Neural cell (in vitro differentiated cells): ENCODE measurements around the gene COL18A1. TPM values are rescaled to one million over a fixed set of nuclear protein-coding genes. Genes with fewer than 3 reads are reported as not detected.

Source experiments
- H2AFZ ChIP-seq: fragments of 200-600, 300-800 bp; sonication (generic), shearing (Covaris generic); 2 replicates; pipeline ENCODE4 v1.6.0; 2014; ENCODE audit warnings: low read depth, mild to moderate bottlenecking, antibody characterized with exemption, low read length, moderate library complexity
- H3F3A ChIP-seq: fragments of 200-600 bp; shearing (Covaris generic); 2 replicates; pipeline ENCODE4 v1.6.1; 2016; ENCODE audit warnings: mild to moderate bottlenecking, moderate library complexity, mixed read lengths, antibody characterized with exemption, low read length; ENCODE audit not compliant: insufficient read depth, poor library complexity, severe bottlenecking
- H3K27ac ChIP-seq: fragments of 200-600, 300-800 bp; sonication (generic), shearing (Covaris generic); 2 replicates; pipeline ENCODE4 v1.5.1; 2014; ENCODE audit warnings: mild to moderate bottlenecking, low read length, moderate library complexity
- H3K27me3 ChIP-seq: fragments of 300-800, 200-600 bp; sonication (generic), shearing (Covaris generic); 2 replicates; pipeline ENCODE4 v1.6.0; 2014; ENCODE audit warnings: mild to moderate bottlenecking, low read depth, low read length, moderate library complexity; ENCODE audit not compliant: insufficient read depth
- H3K36me3 ChIP-seq: fragments of 300-800, 200-600 bp; sonication (generic), shearing (Covaris generic); 2 replicates; pipeline ENCODE4 v1.5.1; 2014; ENCODE audit warnings: mild to moderate bottlenecking, antibody characterized with exemption, low read length, moderate library complexity; ENCODE audit not compliant: insufficient read depth
- H3K4me2 ChIP-seq: fragments of 300-800, 200-600 bp; sonication (generic), shearing (Covaris generic); 2 replicates; pipeline ENCODE4 v1.6.0; 2014; ENCODE audit warnings: mild to moderate bottlenecking, low read length
- H3K4me3 ChIP-seq: fragments of 300-800, 200-600 bp; sonication (generic), shearing (Covaris generic); 2 replicates; pipeline ENCODE4 v1.5.1; 2014; ENCODE audit warnings: mild to moderate bottlenecking, low read length, moderate library complexity
- H3K79me2 ChIP-seq: fragments of 200-600 bp; shearing (Covaris generic); replicated peaks from 2 replicates; pipeline ENCODE4 v1.6.0; 2014; ENCODE audit warnings: mild to moderate bottlenecking, low read length, moderate library complexity; ENCODE audit not compliant: insufficient read depth
- H3K9ac ChIP-seq: fragments of 300-800, 200-600 bp; sonication (generic), shearing (Covaris generic); 2 replicates; pipeline ENCODE4 v1.6.1; 2016; ENCODE audit warnings: mild to moderate bottlenecking, low read length, mixed read lengths
- H3K9me2 ChIP-seq: fragments of 200-600 bp; shearing (Covaris generic); 2 replicates; pipeline ENCODE4 v1.6.1; 2016; ENCODE audit warnings: mild to moderate bottlenecking, low read length, mixed read lengths; ENCODE audit not compliant: insufficient read depth
- H3K9me3 ChIP-seq: fragments of 200-600, 300-800 bp; sonication (generic), shearing (Covaris generic); 2 replicates; pipeline ENCODE4 v1.6.1; 2016; ENCODE audit warnings: mild to moderate bottlenecking, mixed run types, low read length, moderate library complexity, mixed read lengths
- H4K20me1 ChIP-seq: fragments of 200-600 bp; shearing (Covaris generic); 2 replicates; pipeline ENCODE4 v1.6.1; 2016; ENCODE audit warnings: mild to moderate bottlenecking, mixed run types; ENCODE audit not compliant: insufficient read depth
- CTCF ChIP-seq: fragments of 450-650 bp; IDR thresholded peaks from 2 replicates; pipeline ENCODE4 v1.5.1; 2014; ENCODE audit warnings: antibody characterized with exemption, mild to moderate bottlenecking, moderate library complexity; ENCODE audit not compliant: poor library complexity, severe bottlenecking
- EP300 ChIP-seq: fragments of 450-650 bp; conservative IDR thresholded peaks from 2 replicates; pipeline ENCODE4 v1.6.1; 2014; ENCODE audit warnings: antibody characterized with exemption, mild to moderate bottlenecking, moderate library complexity; ENCODE audit not compliant: poor library complexity, severe bottlenecking
- EZH2 ChIP-seq: fragments of 200-600, 300-800 bp; shearing (Covaris generic), sonication (generic); IDR thresholded peaks from 2 replicates; pipeline ENCODE4 v1.6.1; 2014; ENCODE audit warnings: antibody characterized with exemption, low read length, borderline replicate concordance, mild to moderate bottlenecking; ENCODE audit not compliant: insufficient read depth, poor library complexity, severe bottlenecking
- MXI1 ChIP-seq: fragments of 450-650 bp; conservative IDR thresholded peaks from 2 replicates; pipeline ENCODE4 v1.6.1; 2014; ENCODE audit warnings: antibody characterized with exemption, mild to moderate bottlenecking; ENCODE audit not compliant: poor library complexity, severe bottlenecking
- POLR2AphosphoS5 ChIP-seq: IDR thresholded peaks from 2 replicates; pipeline ENCODE4 v1.6.1; 2012
- RAD21 ChIP-seq: fragments of 450-650 bp; conservative IDR thresholded peaks from 2 replicates; pipeline ENCODE4 v1.6.1; 2014; ENCODE audit warnings: antibody characterized with exemption, mild to moderate bottlenecking, moderate library complexity
- REST ChIP-seq: IDR thresholded peaks from 2 replicates; pipeline ENCODE4 v1.6.1; 2012; ENCODE audit warnings: borderline replicate concordance
- SMC3 ChIP-seq: fragments of 450-650 bp; conservative IDR thresholded peaks from 2 replicates; pipeline ENCODE4 v1.6.1; 2014; ENCODE audit warnings: antibody characterized with exemption, mild to moderate bottlenecking, moderate library complexity; ENCODE audit not compliant: poor library complexity
- TAF1 ChIP-seq: IDR thresholded peaks from 2 replicates; pipeline ENCODE4 v1.6.1; 2012; ENCODE audit warnings: low read depth
- polyA plus RNA-seq: library from polyadenylated mRNA; depleted of rRNA; stranded (reverse); fragments of >200 nt; gene quantifications from 2 replicates; pipeline ENCODE4 v1.2.3, GENCODE V29; 2014

Gene COL18A1
- polyA plus RNA-seq, 1 donor from 2014 or later = 2.5 TPM

GRCh38 chr21:45506836-45507522 lies 102.0 kb downstream of the COL18A1 start:
- Histone ChIP-seq H3K4me3 (no peak overlapping the region), H3K9me2 (no peaks in the 10 kb centered on the region), H3K27ac (no peak overlapping the region), H3F3A (no peaks in the 10 kb centered on the region), H3K4me2 (no peak overlapping the region), H3K79me2 (no peaks in the 10 kb centered on the region), H3K36me3 (no peaks in the 10 kb centered on the region), H3K9ac (no peak overlapping the region), H2AFZ (no peak overlapping the region), H4K20me1 (no peaks in the 10 kb centered on the region), H3K9me3 (no peaks in the 10 kb centered on the region), H3K27me3 (no peaks in the 10 kb centered on the region)
- no peak for TF ChIP-seq POLR2AphosphoS5
- no peak for TF ChIP-seq CTCF
- no peak for TF ChIP-seq EZH2
- no peak for TF ChIP-seq SMC3
- TF ChIP-seq RAD21 = no peak
- TF ChIP-seq REST = no peak
- TF ChIP-seq MXI1 = no peak
- no peak for TF ChIP-seq TAF1
- TF ChIP-seq EP300 = no peak

GRCh38 chr21:45507523-45507875 lies 102.5 kb downstream of the COL18A1 start:
- no peak overlapping the region for H3K27ac ChIP-seq
- no peaks in the 10 kb centered on the region for H3K27me3 ChIP-seq
- H4K20me1 ChIP-seq = no peaks in the 10 kb centered on the region
- no peaks in the 10 kb centered on the region for H3K9me2 ChIP-seq
- no peaks in the 10 kb centered on the region for H3K36me3 ChIP-seq
- no peaks in the 10 kb centered on the region for H3K9me3 ChIP-seq
- no peaks in the 10 kb centered on the region for H3K79me2 ChIP-seq
- no peak overlapping the region for H3K4me2 ChIP-seq
- no peak overlapping the region for H3K4me3 ChIP-seq
- no peaks in the 10 kb centered on the region for H3F3A ChIP-seq
- H3K9ac ChIP-seq = no peak overlapping the region
- TF ChIP-seq RAD21 (no peak), EZH2 (no peak), CTCF (no peak), POLR2AphosphoS5 (no peak), TAF1 (no peak), MXI1 (no peak), EP300 (no peak), SMC3 (no peak), REST (no peak)
- H2AFZ ChIP-seq = no peak overlapping the region
